GM23338 (cell line): ENCODE data around the gene TBC1D16.

Experiments used
- CREB1 ChIP-seq: fragments of 250-450 bp; sonication (Bioruptor Pico); IDR thresholded peaks from 2 replicates; pipeline ENCODE4 v1.5.0; 2020; ENCODE audit warnings: low read depth, mild to moderate bottlenecking, moderate library complexity
- CTCF ChIP-seq, 2 experiments: fragments of 200-600 bp in 1 of 2; sonication (generic) in 1 of 2; conservative IDR thresholded peaks; 2 replicates each; pipeline versions ENCODE4 v1.5.1 to v1.6.1; 2016 to 2017; ENCODE audit warnings: antibody characterized with exemption in 2 of 2, low read depth in 2 of 2, mild to moderate bottlenecking in 2 of 2, moderate library complexity in 1 of 2
- EZH2 ChIP-seq: fragments of 200-600 bp; sonication (generic); IDR thresholded peaks from one replicate; pipeline ENCODE4 v1.8.0; 2017; ENCODE audit warnings: antibody characterized with exemption, mild to moderate bottlenecking, low read depth; ENCODE audit not compliant: unreplicated experiment
- EZH2phosphoT487 ChIP-seq: fragments of 200-600 bp; sonication (generic); IDR thresholded peaks from one replicate; pipeline ENCODE4 v1.8.1; 2018; ENCODE audit warnings: antibody characterized with exemption; ENCODE audit not compliant: unreplicated experiment
- JUNB ChIP-seq: IDR thresholded peaks from one replicate; pipeline ENCODE4 v1.6.1; 2016; ENCODE audit warnings: antibody characterized with exemption; ENCODE audit not compliant: unreplicated experiment
- NANOG ChIP-seq: IDR thresholded peaks from 2 replicates; pipeline ENCODE4 v1.6.1; 2016; ENCODE audit warnings: antibody characterized with exemption, borderline replicate concordance
- POLR2AphosphoS5 ChIP-seq: IDR thresholded peaks from 2 replicates; pipeline ENCODE4 v1.6.1; 2016; ENCODE audit warnings: antibody characterized with exemption, low read depth
- STAT1 ChIP-seq: IDR thresholded peaks from one replicate; pipeline ENCODE4 v1.6.1; 2016; ENCODE audit warnings: antibody characterized with exemption; ENCODE audit not compliant: unreplicated experiment
- ZNF114 ChIP-seq: fragments of 250-450 bp; sonication (Bioruptor Pico); IDR thresholded peaks from 2 replicates; pipeline ENCODE4 v1.5.0; 2020; ENCODE audit warnings: mild to moderate bottlenecking, moderate library complexity
- ZNF331 ChIP-seq: fragments of 250-450 bp; sonication (Bioruptor Pico); IDR thresholded peaks from 2 replicates; pipeline ENCODE4 v1.5.0; 2020; ENCODE audit warnings: low read depth, mild to moderate bottlenecking, moderate library complexity
- TF ChIP-seq, protein P1 (sequence below): IDR thresholded peaks from one replicate; pipeline ENCODE4 v1.6.1; 2018; ENCODE audit warnings: antibody characterized with exemption; ENCODE audit not compliant: unreplicated experiment

- no peak for TF ChIP-seq CTCF (conservative IDR thresholded peaks at IDR 0.05; ENCODE audit: low read depth in 2 of 2)
- no peak for TF ChIP-seq POLR2AphosphoS5
- TF ChIP-seq EZH2phosphoT487: no peak
- TF ChIP-seq EZH2: no peak
- no peak for TF ChIP-seq JUNB
- TF ChIP-seq, protein P1, sequence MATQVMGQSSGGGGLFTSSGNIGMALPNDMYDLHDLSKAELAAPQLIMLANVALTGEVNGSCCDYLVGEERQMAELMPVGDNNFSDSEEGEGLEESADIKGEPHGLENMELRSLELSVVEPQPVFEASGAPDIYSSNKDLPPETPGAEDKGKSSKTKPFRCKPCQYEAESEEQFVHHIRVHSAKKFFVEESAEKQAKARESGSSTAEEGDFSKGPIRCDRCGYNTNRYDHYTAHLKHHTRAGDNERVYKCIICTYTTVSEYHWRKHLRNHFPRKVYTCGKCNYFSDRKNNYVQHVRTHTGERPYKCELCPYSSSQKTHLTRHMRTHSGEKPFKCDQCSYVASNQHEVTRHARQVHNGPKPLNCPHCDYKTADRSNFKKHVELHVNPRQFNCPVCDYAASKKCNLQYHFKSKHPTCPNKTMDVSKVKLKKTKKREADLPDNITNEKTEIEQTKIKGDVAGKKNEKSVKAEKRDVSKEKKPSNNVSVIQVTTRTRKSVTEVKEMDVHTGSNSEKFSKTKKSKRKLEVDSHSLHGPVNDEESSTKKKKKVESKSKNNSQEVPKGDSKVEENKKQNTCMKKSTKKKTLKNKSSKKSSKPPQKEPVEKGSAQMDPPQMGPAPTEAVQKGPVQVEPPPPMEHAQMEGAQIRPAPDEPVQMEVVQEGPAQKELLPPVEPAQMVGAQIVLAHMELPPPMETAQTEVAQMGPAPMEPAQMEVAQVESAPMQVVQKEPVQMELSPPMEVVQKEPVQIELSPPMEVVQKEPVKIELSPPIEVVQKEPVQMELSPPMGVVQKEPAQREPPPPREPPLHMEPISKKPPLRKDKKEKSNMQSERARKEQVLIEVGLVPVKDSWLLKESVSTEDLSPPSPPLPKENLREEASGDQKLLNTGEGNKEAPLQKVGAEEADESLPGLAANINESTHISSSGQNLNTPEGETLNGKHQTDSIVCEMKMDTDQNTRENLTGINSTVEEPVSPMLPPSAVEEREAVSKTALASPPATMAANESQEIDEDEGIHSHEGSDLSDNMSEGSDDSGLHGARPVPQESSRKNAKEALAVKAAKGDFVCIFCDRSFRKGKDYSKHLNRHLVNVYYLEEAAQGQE: no peak
- no peak for TF ChIP-seq ZNF114 (CRISPR knock-in tag)
- TF ChIP-seq STAT1: no peak
- no peak for TF ChIP-seq ZNF331
- no peak for TF ChIP-seq CREB1 (CRISPR knock-in tag)
- no peak for TF ChIP-seq NANOG
These were observed 39.4 kb downstream of the TBC1D16 start for GRCh38 chr17:79996291-79996690.
